Natural killer cell (primary cell): Measurements from ENCODE around the gene CDC37. TPM values are rescaled to one million over a fixed set of nuclear protein-coding genes. Genes with fewer than 3 reads are reported as not detected.

ENCODE experiments used
- ATAC-seq, 3 donors: fragments of 150-1000 bp in 2 of 3; fragments of 200-7000 bp in 1 of 3; cut with Tn5 transposase; 1 replicate in 1 of 3; 2 replicates in 2 of 3; pipeline ENCODE4 v1.10.0; 2021; ENCODE audit warnings: mild to moderate bottlenecking in 2 of 3, moderate library complexity in 2 of 3
- DNase-seq, 2 donors: peaks; one replicate each; pipeline versions ENCODE4 v3.0.0 to v3.0.0-alpha.2; 2013 to 2021; ENCODE audit warnings: mixed read lengths in 1 of 2
- H3K27ac ChIP-seq: one replicate; pipeline ENCODE4 v1.5.1; 2013; ENCODE audit warnings: mild to moderate bottlenecking, low read length
- H3K27me3 ChIP-seq: one replicate; pipeline ENCODE4 v1.6.1; 2013; ENCODE audit warnings: low read length; ENCODE audit not compliant: control insufficient read depth, insufficient read depth
- H3K36me3 ChIP-seq: one replicate; pipeline ENCODE4 v1.6.1; 2013; ENCODE audit warnings: low read length; ENCODE audit not compliant: control insufficient read depth, insufficient read depth
- H3K4me1 ChIP-seq: one replicate; pipeline ENCODE4 v1.6.1; 2013; ENCODE audit warnings: low read length; ENCODE audit not compliant: control insufficient read depth, insufficient read depth
- H3K4me3 ChIP-seq: one replicate; pipeline ENCODE4 v1.5.1; 2013; ENCODE audit warnings: low read length
- H3K9me3 ChIP-seq: one replicate; pipeline ENCODE4 v1.6.1; 2013; ENCODE audit warnings: low read length; ENCODE audit not compliant: control insufficient read depth, insufficient read depth
- H3K27ac Mint-ChIP-seq, 2 donors: one replicate each; pipeline ENCODE4 v1.8.0; 2022; ENCODE audit warnings: mild to moderate bottlenecking in 2 of 2, mixed read lengths in 2 of 2, moderate library complexity in 1 of 2
- H3K27me3 Mint-ChIP-seq, 2 donors: one replicate each; pipeline ENCODE4 v1.8.0; 2022; ENCODE audit warnings: low read depth in 2 of 2, mixed read lengths in 2 of 2
- H3K36me3 Mint-ChIP-seq: one replicate; pipeline ENCODE4 v1.8.0; 2022; ENCODE audit warnings: mixed read lengths
- H3K4me1 Mint-ChIP-seq, 2 donors: one replicate each; pipeline ENCODE4 v1.8.0; 2022; ENCODE audit warnings: mixed read lengths in 2 of 2
- H3K4me3 Mint-ChIP-seq: one replicate; pipeline ENCODE4 v1.8.0; 2022; ENCODE audit warnings: mild to moderate bottlenecking, moderate library complexity, mixed read lengths
- H3K9me3 Mint-ChIP-seq, 2 donors: one replicate each; pipeline ENCODE4 v1.8.0; 2022; ENCODE audit warnings: mixed read lengths in 2 of 2
- CTCF ChIP-seq: fragments of 200-600 bp; IDR thresholded peaks from one replicate; pipeline ENCODE4 v1.8.0; 2022; ENCODE audit warnings: antibody characterized with exemption
- WGBS: methylation state at CpG from one replicate; pipeline ENCODE4 v1.1.7; 2013; ENCODE audit warnings: missing lambda C conversion rate; ENCODE audit not compliant: insufficient coverage; 5-methylcytosine and 5-hydroxymethylcytosine counted together
- intact Hi-C: fragments of 100-400 bp; cut with micrococcal nuclease; formaldehyde crosslinking; loops from one replicate; pipeline ENCODE4 v1.14.2; 2022
- total RNA-seq, 4 donors: library from RNA; stranded (reverse); fragments of 120-200 nt in 1 of 4; gene quantifications; one replicate each; pipeline versions ENCODE4 v1.2.3 to v1.2.4, GENCODE V29; 2013 to 2022

The CDC37 gene
- total RNA-seq, 3 donors from 2014 or later (not counting 1 experiment from before 2014, with no cell fraction given) = 211 to 242 (median 223) TPM

DNA sequence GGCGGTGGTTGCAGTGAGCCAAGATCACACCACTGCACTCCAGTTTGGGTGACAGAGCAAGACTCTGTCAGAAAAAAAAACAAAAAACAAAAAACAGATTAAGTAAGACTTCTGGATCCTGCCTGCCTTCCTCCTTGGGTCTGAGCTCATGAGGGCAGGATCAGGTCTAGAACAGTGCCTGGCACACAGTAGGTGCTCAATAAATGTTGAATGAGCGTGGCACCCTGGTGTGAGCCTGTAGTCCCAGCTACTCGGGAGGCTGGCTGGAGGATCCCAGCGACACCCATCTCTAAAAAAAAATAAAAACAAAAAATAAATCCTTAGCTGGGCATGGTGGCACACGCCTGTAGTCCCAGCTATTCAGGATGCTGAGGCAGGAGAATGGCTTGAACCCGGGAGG is 2.8 kb upstream of the CDC37 start:
- H3K9me3 Mint-ChIP-seq = no peaks in the 10 kb centered on the region
- TF ChIP-seq CTCF = no peak
- Histone ChIP-seq H3K27ac (peak overlapping the region; percentile 90), H3K36me3 (no peaks in the 10 kb centered on the region), H3K27me3 (no peaks in the 10 kb centered on the region), H3K4me1 (peaks cover 94% of the 10 kb centered on the region), H3K9me3 (no peaks in the 10 kb centered on the region), H3K4me3 (no peak overlapping the region)
- DNase-seq (no peak), ATAC-seq (no peak)
- intact Hi-C loops = loop anchor here (5.0 kb wide), 1 partner anchor 304 kb away; the partner anchor contains the start of gene ANGPTL6
- peak overlapping the region; percentile 85 for H3K4me3 Mint-ChIP-seq
- H3K36me3 Mint-ChIP-seq = no peaks in the 10 kb centered on the region
- H3K4me1 Mint-ChIP-seq = peaks cover 78 to 95% of the 10 kb centered on the region in 2 donors
- peak overlapping the region; percentile 97 to 98 for H3K27ac Mint-ChIP-seq
- WGBS = 94% methylated on average over 4 of the region's 6 CpGs
- no peaks in the 10 kb centered on the region for H3K27me3 Mint-ChIP-seq

DNA sequence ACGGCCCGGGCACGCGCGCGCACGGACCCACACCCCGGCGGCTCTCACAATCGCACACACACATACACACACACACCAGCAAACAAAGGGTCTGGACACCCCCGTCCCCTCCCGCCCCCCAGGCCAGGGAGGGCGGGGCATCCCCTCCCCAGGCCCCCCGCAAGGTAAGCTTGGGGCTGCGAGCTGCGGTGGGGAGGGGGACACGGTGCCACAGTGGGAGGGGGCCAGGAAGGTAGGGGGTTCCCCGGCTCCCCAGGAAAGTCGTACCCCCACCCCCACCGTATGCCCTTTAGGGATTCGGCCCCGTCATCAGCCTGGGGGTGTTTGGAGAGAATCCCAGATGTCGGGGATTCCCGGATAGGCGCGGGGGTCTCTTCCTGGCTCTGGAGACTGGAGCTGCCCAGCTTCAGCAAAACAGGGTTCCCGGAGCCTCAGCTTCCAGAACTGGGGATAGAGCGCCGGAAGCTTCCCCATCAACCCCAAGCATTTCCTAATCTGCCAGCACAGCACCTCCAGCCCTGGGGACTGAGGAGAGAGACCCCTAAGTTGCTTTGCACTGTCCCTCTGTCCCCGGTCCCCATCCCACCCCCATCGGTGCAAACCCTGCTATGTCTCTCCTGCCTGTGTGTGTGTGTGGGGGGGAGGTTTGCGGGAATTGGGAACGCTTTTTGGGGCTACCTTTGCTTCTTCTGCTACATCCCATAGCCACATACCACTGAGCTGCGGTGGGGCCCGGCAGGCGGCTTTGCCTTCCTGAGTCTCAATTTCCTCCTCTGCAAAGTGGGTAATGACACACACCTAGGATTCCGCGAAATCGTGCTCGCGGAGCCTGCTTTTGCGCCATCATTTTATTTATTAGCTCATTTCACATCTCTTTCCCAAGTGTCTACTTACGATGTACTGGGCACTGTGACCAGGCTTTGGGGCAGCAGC is 1.8 kb upstream of the CDC37 start:
- DNase-seq = peak in 1 of 2 donors; percentile 71
- H3K4me1 ChIP-seq = peaks cover 90% of the 10 kb centered on the region
- no peak for ATAC-seq

DNA sequence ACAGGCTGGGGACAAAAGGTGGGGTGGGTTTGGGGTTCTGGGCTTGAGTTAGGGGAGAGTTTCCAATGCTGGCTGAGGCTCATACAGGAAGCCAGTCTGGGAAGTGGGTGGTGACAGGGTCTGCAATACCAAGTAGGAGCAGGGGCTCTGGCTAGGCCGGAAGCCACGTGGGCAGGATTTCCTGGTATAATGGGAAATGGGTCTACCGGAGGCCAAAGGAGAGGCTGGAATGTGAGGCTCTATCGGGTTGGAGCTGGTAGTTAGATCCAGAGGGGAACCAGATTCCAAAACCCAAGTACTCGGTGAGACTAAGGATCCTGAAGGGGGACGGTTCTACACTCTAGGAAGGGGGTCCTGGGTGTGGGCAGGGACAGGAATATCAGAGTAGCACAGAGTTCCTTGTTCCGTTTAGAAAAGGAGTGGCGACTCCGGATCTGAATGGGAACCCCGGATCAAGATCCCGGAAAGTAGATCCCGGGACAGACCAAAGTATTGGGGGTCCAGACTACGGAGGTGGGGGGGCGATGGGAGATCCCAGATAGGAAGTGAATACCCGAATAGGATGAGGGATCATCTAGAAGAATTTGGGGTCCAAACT is 802 bp downstream of the CDC37 start:
- ATAC-seq = no peak
- H3K4me1 Mint-ChIP-seq = peaks cover 58 to 77% of the 10 kb centered on the region in 2 donors
- Histone ChIP-seq H3K9me3 (no peaks in the 10 kb centered on the region), H3K27me3 (no peaks in the 10 kb centered on the region), H3K4me1 (peaks cover 65% of the 10 kb centered on the region), H3K36me3 (no peaks in the 10 kb centered on the region), H3K27ac (peak overlapping the region; percentile 90), H3K4me3 (peak overlapping the region; percentile 83)
- TF ChIP-seq CTCF = no peak
- DNase-seq = peak in 1 of 2 donors; percentile 46
- H3K9me3 Mint-ChIP-seq = no peaks in the 10 kb centered on the region
- H3K27me3 Mint-ChIP-seq = no peaks in the 10 kb centered on the region
- WGBS = 2% methylated on average over 15 of the region's 15 CpGs
- H3K4me3 Mint-ChIP-seq = peak overlapping the region; percentile 94
- peak overlapping the region; percentile 97 to 98 for H3K27ac Mint-ChIP-seq
- H3K36me3 Mint-ChIP-seq = no peaks in the 10 kb centered on the region
- intact Hi-C loops = loop anchor here (1.0 to 5.0 kb wide), 3 partner anchors 14 to 75 kb away; no protein-coding TSS in a partner anchor

More for the DNA sequence above, 1.8 kb upstream of the CDC37 start:
- TF ChIP-seq CTCF = no peak
- Mint-ChIP-seq H3K27ac (peak overlapping the region; percentile 97 to 98), H3K4me1 (peaks cover 76 to 89% of the 10 kb centered on the region in 2 donors), H3K9me3 (no peaks in the 10 kb centered on the region), H3K36me3 (no peaks in the 10 kb centered on the region), H3K27me3 (no peaks in the 10 kb centered on the region), H3K4me3 (peak overlapping the region; percentile 94)
- intact Hi-C loops = loop anchor here (1.0 to 5.0 kb wide), 3 partner anchors 31 to 303 kb away; partner anchors contain the start of gene ANGPTL6
- H3K4me3 ChIP-seq = peak overlapping the region; percentile 83
- no peaks in the 10 kb centered on the region for H3K27me3 ChIP-seq
- H3K36me3 ChIP-seq = no peaks in the 10 kb centered on the region
- 5% methylated on average over 32 of the region's 43 CpGs for WGBS
- no peaks in the 10 kb centered on the region for H3K9me3 ChIP-seq
- peak overlapping the region; percentile 90 for H3K27ac ChIP-seq
